Hematopoietic multipotent progenitor cell treated with erythropoietin and hydrocortisone succinate and interleukin-3 and kit ligand, for 15 days (in vitro differentiated cells): ENCODE results near the gene HES3.

ENCODE experiments used
- DNase-seq: peaks from one replicate; pipeline ENCODE4 v3.0.0-alpha.2; 2015; ENCODE audit warnings: low spot score

Gene HES3

DNA sequence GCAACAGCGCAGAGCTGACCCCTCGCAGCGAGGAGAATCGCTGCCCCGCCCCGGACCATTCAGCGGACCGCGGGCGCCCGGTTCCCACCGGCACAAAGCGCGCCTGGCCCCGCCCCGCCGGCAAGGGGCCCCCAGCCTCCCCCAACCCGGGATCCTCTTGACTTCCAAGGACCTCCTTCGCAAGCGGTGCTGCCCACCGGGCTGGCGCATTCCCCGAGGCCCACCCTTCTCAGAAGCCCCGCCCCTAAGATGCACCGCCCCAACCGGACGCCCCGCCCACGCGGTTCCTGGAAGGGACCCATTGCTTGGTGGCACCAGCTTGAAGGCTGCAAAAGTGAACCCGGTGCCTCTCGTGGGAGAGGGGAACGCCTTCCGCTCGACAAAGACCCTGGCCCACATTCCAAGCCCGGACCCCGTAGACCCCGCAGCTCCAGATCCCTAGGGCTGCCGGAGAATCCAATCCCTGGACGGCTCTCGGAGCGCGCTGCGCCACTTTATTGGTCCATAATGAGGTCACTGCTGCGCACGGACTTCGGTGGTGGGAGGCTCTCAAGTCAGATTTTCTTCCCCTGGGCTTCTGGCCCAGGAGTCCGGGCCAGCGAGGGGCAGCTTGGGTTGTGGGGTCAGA, 2.0 kb downstream of the HES3 start:
- peak; percentile 43 for DNase-seq

DNA sequence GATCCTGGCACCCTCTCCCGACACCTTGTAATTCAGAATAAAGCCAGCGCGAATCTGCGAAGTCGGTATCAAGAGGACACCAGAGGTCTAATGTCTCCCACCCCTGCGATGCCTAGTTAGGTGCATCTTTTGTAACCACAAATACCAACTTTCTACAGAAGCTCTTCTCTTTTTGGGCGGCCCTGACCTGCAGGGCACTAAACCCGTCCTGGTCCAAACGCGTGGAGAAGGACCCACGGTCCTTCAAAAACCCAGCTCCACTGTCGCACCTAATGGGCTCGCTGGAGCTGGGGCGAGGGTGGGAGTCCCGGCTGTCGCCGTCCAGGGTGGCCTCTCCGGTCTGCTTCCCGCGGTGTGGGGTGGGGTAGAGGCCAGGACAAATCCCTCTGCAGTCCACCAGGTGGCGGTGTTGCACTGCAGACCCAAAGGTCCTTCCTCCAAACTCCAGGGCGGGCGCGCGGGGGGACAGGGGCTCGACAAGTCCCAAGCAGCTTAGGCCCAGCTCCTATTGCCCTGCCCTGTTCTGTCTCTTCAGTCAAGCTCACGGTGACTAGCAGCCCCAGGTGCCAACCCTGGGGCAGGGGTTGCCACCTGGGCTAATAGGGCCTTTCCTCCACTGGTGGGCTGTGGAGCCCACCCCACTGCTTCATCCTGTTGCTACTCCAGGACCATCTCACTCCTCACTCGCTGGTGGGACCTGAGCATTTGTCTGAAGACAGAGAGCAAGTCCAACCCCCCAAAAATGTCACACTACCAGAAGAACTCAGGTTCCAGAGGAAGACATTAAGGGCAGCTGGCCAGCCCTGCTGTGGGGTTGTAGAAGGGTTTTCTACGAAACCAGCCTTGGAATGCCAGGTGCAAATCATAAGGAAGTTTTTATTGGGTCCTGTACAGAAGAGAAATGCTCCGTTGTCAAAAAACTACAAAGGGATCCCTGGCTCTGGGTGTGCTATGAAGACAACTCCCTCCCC, 2.8 kb downstream of the HES3 start:
- DNase-seq: peak; percentile 72

DNA sequence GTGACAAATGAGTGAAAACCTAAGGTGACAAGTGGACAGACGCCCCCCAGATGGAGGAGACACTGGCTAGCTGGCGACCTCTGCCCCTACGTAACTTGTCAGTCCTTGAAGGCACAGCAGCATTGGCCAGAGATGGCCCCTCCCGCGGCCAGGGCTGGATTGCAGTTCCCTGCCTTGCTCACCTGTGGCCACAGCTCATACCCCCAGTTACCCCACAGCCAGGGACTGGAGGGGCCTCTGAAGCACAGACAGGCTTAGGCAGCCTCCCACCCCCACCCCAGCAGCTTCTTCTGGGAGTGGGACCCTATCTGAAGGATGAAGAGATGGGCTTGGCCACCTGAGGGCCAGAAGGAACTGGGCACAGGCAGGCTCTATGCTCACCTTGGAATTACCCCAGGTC, 3.7 kb downstream of the HES3 start:
- no peak for DNase-seq

DNA sequence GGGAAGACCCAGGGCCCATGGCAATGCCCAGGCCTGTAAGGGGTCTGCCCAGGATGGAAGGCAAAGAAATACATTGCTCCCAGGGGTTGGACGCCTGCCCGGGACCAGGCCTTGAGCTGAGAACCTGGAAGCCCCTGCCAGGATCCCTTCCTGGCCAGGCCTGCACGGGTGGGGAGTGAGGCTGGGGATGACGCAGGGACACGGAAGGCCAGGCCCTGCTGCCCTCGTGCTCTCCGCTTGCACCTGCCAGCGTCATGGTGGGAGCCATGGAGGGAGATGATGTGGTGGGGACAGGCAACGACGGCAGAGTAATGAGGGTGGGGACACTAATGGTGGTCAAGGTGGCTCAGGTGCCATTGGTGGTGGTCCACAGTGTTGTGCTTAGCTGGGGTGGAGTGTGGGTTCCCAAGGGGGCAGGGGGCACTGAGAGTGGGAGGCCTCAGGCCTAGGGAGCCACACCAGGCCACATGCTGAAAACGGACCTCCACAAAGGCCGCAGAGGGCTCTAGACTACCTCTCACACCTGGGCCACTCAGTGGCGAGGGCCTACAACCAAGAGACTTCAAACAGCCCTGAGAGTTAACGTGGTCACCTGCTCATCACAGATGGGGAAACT, 4.3 kb downstream of the HES3 start:
- DNase-seq: no peak

DNA sequence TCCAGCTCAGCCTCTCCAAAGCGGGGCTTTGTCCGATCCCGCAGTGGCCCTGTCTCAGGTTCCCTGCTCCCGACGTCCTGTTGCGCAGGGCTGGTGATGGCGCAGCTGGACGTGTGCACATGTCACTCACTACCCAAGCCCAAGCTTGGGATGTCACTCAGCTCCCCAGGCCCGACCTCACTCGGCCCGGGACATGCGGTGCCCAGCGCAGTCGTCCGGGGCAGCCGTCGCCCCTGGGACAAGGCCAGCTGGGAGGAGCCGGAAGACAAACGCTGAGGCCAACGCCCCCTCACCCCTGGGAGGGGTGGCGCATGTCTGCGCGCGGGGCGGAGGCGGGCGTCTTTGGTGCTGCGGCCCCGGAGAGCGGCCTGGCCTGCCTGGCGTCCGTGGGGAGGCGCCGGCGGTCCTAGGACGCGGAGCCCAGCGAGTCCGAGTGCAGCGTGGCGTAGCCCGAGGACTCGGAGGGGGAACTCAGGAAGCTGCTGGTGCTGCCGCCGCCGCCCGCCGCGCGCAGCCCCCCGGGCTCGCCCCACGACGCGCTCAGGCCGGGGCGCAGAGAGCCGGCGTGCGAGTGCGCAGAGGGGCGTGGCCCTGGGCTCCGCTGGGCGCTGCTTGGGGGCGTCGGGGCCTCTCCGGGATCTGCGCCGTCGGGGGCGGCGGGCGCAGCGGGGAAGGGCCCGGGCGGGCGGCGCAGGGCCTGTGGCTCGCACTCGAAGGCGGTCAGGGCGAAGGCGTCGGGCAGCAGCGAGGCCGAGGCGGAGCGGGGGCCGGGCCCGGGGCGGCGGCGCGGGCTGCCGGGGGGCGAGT, 5.2 kb downstream of the HES3 start:
- DNase-seq: no peak

DNA sequence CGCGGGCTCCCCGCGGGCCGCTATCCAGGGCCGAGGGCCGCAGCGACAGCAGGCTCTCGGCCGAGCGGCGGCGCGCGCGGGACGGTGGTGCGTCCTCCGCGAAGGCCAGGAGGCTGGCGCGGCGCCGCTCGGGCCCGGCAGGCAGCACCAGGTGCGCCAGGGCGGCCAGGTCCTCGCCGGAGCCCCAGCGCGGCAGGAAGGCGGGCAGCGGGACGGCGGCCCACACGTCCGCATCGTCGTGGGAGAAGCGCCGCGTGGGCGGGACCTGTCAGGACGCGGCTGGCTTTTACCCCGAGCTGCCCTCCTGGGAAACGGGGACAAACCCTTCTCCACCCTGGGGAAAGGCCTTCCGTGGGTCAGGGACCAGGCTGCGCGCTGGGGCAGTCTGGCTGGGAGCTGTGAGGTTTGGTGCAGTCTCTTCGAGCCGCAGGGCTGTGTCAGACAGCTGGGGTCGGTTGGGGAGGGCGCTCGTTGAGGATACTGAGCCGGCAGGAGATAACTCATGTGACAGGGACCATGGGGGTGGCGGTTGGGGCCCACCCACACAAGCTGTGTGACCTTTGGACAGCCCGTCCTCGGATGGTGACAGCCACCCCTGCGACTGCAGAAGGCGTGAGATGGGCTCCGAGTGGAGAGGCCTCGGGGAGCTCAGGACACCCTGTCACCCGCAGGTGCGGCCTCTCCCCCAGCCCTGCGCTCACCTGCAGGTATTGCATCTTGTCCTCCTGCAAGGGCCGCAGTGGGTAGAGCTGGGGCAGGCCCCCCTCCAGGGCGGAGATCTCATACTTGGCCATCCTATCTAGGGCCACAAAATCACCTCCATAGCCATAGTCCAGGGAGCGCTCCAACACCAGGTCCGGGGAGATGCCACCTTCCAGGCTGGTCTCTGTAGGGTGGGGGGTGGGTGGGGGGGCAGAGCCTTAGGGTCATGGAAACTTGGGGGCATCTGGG, 6.0 kb downstream of the HES3 start:
- DNase-seq: no peak

DNA sequence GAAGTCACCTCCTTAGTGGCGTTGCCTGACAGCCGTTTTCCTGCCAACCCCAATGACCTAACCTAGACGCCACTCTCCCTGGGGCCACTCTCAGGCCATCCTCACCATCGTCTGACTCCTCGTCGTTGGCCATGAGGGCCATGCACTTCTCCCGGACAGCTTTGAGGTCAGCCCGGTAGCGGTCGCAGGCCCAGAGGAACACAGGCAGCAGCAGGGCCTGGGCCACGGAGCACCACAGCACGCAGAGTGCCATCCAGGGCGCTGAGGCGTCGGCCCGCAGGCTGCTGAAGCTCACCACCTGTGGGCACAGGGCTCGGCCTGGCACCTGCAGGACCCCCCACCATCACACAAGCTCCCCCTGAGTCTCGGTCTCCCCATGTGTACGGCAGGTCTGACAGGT, 7.3 kb downstream of the HES3 start:
- no peak for DNase-seq

DNA sequence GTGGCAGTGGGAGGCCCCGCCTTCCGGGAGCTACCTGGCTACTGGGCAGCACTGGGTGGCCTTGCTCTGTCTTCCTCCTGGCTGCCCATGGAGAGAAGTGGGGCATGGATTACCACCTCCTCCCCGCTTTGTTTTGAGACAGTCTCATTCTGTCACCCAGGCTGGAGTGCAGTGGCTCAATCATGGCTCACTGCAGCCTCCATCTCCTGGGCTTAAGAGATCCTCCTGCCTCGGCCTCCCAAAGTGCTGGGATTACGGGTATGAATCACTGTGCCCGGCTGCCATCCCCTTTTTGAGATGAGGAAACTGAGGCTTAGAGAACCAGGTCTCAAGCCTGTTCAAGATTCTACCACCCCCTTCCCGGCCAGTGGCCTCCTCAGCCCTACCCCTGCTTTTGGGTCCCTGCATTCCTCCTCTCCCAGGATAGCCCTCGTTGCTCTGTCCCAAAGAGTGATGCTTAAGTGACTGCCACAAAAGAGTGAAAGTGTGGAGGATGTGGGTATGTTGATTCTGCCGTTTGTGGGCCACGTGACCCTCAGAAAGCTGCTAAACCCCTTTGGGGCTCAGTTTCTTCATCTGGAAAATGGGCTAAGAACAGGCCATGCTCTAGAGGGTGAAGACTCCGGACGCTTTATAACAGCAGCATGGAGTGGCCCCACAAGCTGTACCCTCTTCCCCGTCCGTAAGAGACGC, 7.8 kb downstream of the HES3 start:
- DNase-seq: no peak

DNA sequence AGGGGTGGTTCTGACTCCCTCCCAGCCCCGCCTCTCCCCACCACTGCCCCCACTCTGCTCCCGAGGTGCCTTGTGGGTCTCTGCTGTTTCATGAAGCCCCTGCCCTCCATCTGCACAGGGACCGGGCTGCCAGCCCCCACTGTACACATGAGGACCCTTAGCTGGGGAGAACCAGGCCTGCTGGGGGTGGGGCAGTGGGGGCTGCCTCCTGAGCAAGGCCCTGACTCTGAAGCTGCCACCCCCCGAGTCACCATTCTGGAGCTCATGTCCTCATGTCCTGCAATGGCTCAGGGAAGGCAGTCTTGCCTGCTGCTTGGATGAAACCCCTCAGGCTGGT, 8.4 kb downstream of the HES3 start:
- no peak for DNase-seq

DNA sequence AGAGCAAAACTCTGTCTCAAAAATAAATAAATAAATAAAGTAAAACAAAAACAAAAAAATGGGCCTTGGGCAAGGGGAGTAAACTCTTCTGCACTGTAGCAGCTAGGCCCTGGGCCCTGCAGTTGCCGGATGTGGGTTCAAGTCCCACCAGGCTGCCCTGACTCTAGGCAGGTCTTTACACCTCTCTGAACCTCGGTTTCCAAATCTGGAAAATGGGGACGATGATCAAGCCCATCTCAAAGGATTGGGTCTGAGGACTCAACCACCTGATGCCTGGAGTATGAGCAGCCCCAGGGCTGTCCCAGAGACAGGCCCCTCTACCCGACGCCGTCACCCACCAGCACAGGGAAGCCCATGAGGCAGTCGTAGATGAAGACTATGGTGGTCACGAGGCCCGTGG, 9.4 kb downstream of the HES3 start:
- DNase-seq: no peak

DNA sequence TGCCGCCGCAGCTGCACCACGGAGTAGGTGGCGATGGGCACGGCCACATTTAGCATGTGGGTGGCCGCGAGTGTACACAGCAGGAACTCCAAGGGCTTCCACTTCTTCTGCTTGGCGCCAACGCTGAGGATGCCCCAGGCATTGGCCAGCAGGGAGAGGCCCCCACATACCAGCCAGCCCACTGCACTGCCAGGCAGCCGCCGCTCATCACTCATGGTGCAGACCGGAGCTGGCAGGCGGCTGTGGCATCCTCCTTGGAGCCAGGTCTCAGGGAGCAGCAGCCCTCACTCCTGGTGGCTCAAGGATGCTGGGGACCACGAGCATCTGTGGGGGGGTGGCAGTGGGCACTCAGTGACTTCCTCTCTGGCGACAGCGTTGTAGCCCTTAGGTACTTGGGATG, 10.7 kb downstream of the HES3 start:
- DNase-seq: no peak

DNA sequence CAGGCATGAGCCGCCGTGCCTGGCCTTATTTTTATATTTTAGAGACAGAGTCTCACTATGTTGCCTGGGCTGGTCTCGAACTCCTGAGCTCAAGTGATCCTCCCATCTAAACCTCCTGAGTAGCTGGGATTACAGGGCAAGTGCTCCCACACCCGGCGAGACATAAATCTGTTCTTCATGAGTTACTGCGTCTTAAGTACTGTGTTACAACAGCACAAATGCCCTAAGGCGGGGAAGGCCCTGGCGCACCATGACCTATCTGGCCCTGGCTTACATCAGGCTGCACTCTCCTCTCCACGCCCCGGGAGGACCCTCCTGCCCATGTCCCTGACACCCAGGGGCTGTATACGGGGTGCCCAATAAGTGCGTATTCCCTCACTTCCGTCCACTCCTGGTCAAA, 12.7 kb downstream of the HES3 start:
- DNase-seq: no peak

DNA sequence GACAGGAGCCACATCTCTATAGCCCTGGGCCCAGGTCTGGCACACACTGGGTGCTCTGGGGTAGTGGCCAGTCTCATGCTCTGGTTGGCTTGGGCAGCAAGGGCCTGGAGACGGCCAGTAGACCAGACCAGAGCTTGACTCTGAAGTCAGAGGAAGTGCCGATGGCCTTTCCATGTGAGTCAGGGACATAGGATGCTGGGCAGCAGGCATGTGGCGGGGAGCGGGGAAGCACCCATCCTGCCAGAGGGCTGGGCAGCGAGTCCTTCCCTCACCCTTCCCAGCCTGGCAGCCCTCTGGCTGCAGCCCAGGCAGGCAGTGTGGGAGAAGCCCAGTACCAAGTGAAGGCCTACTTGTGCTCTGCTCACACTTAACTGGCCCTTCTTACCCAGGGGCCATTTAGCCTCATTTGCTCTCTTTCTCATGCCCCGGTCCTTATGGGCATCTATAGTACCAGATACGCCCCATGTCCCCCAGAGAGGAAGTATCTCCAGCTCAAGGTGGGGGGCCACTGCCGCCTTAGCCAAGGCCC, 13.6 kb downstream of the HES3 start:
- DNase-seq: no peak

DNA sequence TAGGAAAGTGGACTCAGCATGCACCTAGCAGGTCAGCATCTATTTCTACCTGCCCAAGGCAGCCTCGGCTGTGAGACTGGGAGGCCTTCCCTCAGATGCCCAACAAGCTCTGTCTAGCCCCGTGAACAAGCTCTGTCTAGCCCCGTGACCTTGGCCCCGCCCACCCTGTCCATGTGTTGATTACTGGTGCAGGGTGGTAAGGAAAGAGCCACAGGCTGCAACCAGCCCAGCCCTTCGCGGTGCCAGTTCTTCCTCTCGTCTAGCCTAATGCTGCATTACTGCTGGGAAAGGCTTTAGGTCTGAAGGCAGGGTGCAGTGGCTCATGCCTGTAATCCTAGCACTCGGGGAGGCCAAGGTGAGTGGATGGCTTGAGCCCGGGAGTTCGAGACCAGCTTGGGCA, 14.7 kb downstream of the HES3 start:
- no peak for DNase-seq

DNA sequence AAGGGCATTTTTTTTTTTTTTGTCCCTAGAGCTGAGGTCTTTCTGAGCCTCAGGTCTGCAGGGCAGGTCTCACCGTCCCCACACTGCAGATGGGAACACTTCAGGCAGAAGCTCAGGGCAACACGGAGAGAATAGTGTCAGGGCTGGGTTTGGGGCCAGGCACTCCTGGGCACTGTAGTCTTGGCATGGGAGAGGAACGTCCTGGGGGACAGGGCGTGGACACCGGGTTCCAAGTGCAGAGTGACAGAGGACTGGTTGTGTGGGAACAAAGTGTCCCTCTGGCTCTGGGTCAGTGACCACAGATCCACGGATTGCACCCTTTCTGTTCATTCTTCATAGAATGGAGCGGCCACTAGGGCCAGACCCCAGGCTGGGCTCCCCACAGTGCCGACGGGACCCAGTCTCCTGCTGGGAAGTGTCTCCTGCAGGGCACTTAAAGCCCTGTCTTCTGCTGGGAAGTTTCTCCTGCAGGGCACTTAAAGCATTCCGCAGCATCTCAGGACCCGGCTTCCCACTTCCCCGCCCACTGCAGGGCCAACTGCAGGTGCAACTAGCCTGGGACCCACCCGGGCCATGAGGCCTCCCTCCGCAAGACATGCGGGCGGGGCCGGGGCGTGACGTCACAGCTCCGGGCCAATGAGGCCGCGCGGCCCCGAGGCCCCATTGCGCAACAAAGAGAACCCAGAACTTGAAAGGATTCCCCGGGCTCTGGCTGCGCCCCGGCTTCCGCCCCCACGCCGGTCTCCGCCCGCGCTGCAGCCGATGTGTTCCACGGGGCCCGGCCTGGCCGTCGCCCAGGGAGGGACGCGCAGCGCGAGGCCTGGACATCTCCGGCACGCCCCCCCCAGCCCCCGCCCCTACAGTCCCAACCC, 15.7 kb downstream of the HES3 start:
- DNase-seq: peak; percentile 50

DNA sequence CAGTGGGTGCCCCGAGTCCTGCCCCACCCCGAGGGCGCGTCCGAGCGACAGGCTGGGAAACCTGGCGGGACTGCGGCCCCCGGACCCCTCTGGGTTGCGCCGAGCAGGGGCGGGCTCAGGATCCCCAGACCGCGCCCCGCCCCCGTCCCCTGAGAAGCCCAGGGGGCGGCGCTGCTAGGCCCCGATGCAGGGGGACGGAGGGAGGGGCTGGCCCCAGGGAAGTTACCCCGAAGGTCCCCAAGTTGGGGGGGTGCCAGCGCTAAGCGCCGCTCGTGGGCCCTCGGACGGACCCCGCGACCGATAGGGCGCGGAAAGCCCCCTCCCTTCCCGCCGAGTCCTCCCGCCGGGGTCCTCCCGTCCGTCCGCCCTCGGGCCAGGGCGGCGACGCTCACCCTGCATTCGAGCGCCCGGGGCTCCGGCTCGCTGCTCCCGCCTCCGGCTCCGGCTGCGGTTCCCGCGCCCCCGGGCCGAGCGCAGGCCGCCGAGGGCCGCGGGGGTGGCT, 16.5 kb downstream of the HES3 start:
- DNase-seq: no peak

DNA sequence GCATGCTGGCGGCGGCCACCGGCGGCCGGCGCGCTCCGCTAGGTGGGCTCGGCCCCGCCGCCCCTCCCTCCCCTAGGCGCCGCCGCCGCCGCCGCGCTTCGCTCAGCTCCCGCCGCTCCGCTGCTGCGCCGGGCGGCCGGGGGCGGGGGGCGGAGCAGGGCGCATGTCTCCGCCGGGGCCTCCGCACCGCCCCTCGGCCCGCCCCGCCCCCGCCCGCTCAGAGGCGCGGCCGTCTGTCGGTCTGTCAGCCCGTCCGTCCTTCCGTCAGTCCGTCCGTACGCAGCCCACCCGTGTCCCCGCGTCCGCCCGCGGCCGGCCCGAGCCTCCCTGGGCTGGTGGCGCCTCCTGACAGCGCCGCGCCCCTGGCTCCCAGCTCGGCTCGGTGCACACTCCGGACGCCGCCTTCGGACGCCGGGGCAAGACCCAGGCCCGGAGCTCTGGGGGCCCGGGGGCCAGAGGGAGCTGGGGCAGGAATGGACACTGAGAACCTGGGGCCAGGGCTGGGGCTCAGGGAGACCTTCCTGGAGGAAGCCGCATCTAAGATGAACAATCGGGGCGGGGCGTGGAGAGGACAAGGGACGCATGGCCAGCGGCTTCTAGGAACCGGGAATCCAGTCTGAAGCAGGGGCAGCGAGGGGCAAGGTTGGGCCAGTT, 17.1 kb downstream of the HES3 start, which contains the start of gene GPR153:
Gene GPR153 (minus strand): TSS at position 138 of the 654 bp plus-strand sequence. CDS start 6,193 bp downstream, outside the sequence.
- no peak for DNase-seq

DNA sequence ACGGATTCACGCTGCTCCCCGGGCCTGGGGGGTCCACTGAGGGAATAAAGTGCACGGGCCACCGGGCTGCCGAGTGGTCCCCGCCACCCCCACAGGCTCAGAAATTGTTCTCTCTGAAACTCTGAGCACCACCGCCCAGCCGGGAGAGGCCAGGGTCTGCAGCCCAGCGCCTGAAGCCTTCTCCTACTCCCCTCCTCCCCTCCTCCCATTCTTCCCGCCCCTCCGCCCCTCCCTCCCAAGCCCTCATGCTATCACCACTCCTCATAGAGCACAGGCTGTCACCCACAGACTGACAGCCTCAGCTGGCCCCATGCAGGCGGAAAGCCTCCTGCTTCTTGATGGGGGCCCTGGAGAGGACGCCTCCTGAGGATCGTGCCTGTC, 17.6 kb downstream of the HES3 start:
- no peak for DNase-seq
